Liver (tissue), 9 donors: ENCODE results near the gene TRAIP. TPM values are rescaled to one million over a fixed set of nuclear protein-coding genes. Genes with fewer than 3 reads are reported as not detected.

Source experiments
- DNase-seq: peaks from one replicate; pipeline ENCODE4 v3.0.0-alpha.2; 2017; ENCODE audit warnings: low spot score
- H3K27ac ChIP-seq, 2 donors: one replicate each; pipeline ENCODE4 v1.7.0; 2013; ENCODE audit warnings: inconsistent platforms in 2 of 2, low read length in 2 of 2, control low read depth in 1 of 2, low read depth in 1 of 2, mild to moderate bottlenecking in 1 of 2
- H3K27me3 ChIP-seq, 4 donors: one replicate each; pipeline versions ENCODE4 v1.6.1 to v1.7.0; 2013; ENCODE audit warnings: low read length in 3 of 4, inconsistent platforms in 1 of 4, mild to moderate bottlenecking in 1 of 4, moderate library complexity in 1 of 4; ENCODE audit not compliant: control insufficient read depth in 4 of 4, insufficient read depth in 4 of 4
- H3K36me3 ChIP-seq, 4 donors: one replicate each; pipeline versions ENCODE4 v1.6.1 to v1.7.0; 2013; ENCODE audit warnings: low read length in 3 of 4, mild to moderate bottlenecking in 3 of 4, low read depth in 1 of 4, moderate library complexity in 1 of 4; ENCODE audit not compliant: control insufficient read depth in 4 of 4, insufficient read depth in 3 of 4
- H3K4me1 ChIP-seq, 4 donors: one replicate each; pipeline versions ENCODE4 v1.6.1 to v1.7.0; 2013; ENCODE audit warnings: low read length in 3 of 4, mild to moderate bottlenecking in 3 of 4, moderate library complexity in 1 of 4; ENCODE audit not compliant: control insufficient read depth in 4 of 4, insufficient read depth in 4 of 4
- H3K4me3 ChIP-seq, 3 donors: one replicate each; pipeline versions ENCODE4 v1.6.1 to v1.7.0; 2013; ENCODE audit warnings: low read length in 3 of 3, control low read depth in 1 of 3, low read depth in 1 of 3, mild to moderate bottlenecking in 1 of 3
- H3K9ac ChIP-seq, 2 donors: one replicate each; pipeline ENCODE4 v1.7.0; 2013; ENCODE audit warnings: low read length in 2 of 2, mild to moderate bottlenecking in 2 of 2, moderate library complexity in 2 of 2, control low read depth in 1 of 2, low read depth in 1 of 2
- H3K9me3 ChIP-seq, 4 donors: one replicate each; pipeline versions ENCODE4 v1.6.1 to v1.7.0; 2013; ENCODE audit warnings: low read length in 3 of 4; ENCODE audit not compliant: control insufficient read depth in 4 of 4
- EGR1 ChIP-seq, 2 donors: IDR thresholded peaks; 2 replicates each; pipeline ENCODE4 v1.6.1; 2016 to 2018; ENCODE audit warnings: antibody characterized with exemption in 2 of 2, low read depth in 2 of 2
- FOXA1 ChIP-seq: IDR thresholded peaks from 2 replicates; pipeline ENCODE4 v1.6.1; 2016; ENCODE audit warnings: antibody characterized with exemption
- FOXA2 ChIP-seq: IDR thresholded peaks from 2 replicates; pipeline ENCODE4 v1.6.1; 2016; ENCODE audit warnings: antibody characterized with exemption
- HNF4G ChIP-seq: IDR thresholded peaks from 2 replicates; pipeline ENCODE4 v1.6.1; 2016; ENCODE audit warnings: antibody characterized with exemption
- JUND ChIP-seq, 2 donors: IDR thresholded peaks; 2 replicates each; pipeline ENCODE4 v1.6.1; 2016; ENCODE audit warnings: antibody characterized with exemption in 2 of 2
- NR2F2 ChIP-seq: IDR thresholded peaks from 2 replicates; pipeline ENCODE4 v1.6.1; 2016; ENCODE audit warnings: antibody characterized with exemption
- RAD21 ChIP-seq, 2 donors: IDR thresholded peaks; 2 replicates each; pipeline ENCODE4 v1.6.1; 2016; ENCODE audit warnings: antibody characterized with exemption in 2 of 2, mild to moderate bottlenecking in 2 of 2
- RXRA ChIP-seq, 2 donors: IDR thresholded peaks; 2 replicates each; pipeline ENCODE4 v1.6.1; 2017 to 2018; ENCODE audit warnings: antibody characterized with exemption in 2 of 2, mild to moderate bottlenecking in 1 of 2
- SP1 ChIP-seq: IDR thresholded peaks from 2 replicates; pipeline ENCODE4 v1.6.1; 2018; ENCODE audit warnings: antibody characterized with exemption, mild to moderate bottlenecking
- TAF1 ChIP-seq: conservative IDR thresholded peaks from 2 replicates; pipeline ENCODE4 v1.6.1; 2016; ENCODE audit warnings: antibody characterized with exemption, mild to moderate bottlenecking
- YY1 ChIP-seq: IDR thresholded peaks from 2 replicates; pipeline ENCODE4 v1.6.1; 2016; ENCODE audit warnings: antibody characterized with exemption, mild to moderate bottlenecking
- WGBS: extraction: QIAGEN DNeasy Blood & Tissue Kit; methylation state at CpG from one replicate; pipeline ENCODE4 v1.1.7; 2013; 5-methylcytosine and 5-hydroxymethylcytosine counted together
- polyA plus RNA-seq, 2 donors: library from polyadenylated mRNA; stranded (reverse) in 1 of 2; unstranded in 1 of 2; fragments of 200-250 nt in 1 of 2; fragments of >200 nt in 1 of 2; fragmentation: Nextera tagmentation in 1 of 2; extraction: Ambion mirVana in 1 of 2; gene quantifications; one replicate each; pipeline versions ENCODE4 v1.2.1 to v1.2.3, GENCODE V29; 2013 to 2015
- total RNA-seq, 2 donors: library from RNA; depleted of rRNA; stranded (reverse); fragments of >200 nt; gene quantifications; one replicate each; pipeline ENCODE4 v1.2.3, GENCODE V29; 2014
- TF ChIP-seq, protein P1 (sequence below): IDR thresholded peaks from 2 replicates; pipeline ENCODE4 v1.6.1; 2016; ENCODE audit warnings: antibody characterized with exemption, mild to moderate bottlenecking
- TF ChIP-seq, protein P2 (sequence below): IDR thresholded peaks from 2 replicates; pipeline ENCODE4 v1.6.1; 2016; ENCODE audit warnings: antibody characterized with exemption
- TF ChIP-seq, protein P3 (sequence below): fragments of 150-350 bp; IDR thresholded peaks from 2 replicates; pipeline ENCODE4 v1.5.1; 2017; ENCODE audit warnings: improper control_type of control experiment, low read depth, low read length; ENCODE audit not compliant: missing input control
- TF ChIP-seq, protein P4 (sequence below): IDR thresholded peaks from 2 replicates; pipeline ENCODE4 v1.6.1; 2016; ENCODE audit warnings: antibody characterized with exemption
- donor health status: healthy.
- donor health status: healthy.
- donor health status: healthy.
- donor health status: healthy.
- donor health status: healthy.

Gene TRAIP
- total and polyA plus RNA-seq, 4 donors, result 0.42 to 7.9 (median 0.64) TPM

DNA sequence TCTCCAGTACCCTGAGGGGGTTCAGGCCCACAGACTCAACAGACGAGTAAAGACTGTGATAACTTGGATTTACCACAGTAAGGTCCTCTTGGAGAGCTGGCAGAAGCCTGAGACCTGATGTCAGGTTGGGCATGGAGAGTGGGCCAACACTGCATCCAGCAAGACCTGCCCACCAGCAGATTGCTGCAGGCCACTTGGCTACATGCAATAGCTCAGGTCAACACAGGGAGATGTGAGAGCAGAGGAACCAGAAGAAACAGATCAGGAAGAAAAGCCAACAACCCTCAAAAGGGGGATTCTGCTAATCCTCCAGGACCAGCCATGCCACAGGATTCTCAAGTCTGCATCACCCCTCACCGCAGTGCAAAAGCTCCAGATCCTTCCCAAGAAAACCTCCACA, 68.3 kb downstream of the TRAIP start:
- WGBS, result 99% methylated on average over 2 of the region's 2 CpGs
- no peak for DNase-seq
- Histone ChIP-seq H3K27ac (no peak overlapping the region), H3K4me3 (no peak overlapping the region), H3K4me1 (peaks cover 0 to 16% (median 9%) of the 10 kb centered on the region in 4 donors), H3K27me3 (no peaks in the 10 kb centered on the region), H3K9ac (no peak overlapping the region), H3K9me3 (no peaks in the 10 kb centered on the region), H3K36me3 (peaks cover 0 to 2% (median 0%) of the 10 kb centered on the region in 4 donors)
- TF ChIP-seq, protein P1, sequence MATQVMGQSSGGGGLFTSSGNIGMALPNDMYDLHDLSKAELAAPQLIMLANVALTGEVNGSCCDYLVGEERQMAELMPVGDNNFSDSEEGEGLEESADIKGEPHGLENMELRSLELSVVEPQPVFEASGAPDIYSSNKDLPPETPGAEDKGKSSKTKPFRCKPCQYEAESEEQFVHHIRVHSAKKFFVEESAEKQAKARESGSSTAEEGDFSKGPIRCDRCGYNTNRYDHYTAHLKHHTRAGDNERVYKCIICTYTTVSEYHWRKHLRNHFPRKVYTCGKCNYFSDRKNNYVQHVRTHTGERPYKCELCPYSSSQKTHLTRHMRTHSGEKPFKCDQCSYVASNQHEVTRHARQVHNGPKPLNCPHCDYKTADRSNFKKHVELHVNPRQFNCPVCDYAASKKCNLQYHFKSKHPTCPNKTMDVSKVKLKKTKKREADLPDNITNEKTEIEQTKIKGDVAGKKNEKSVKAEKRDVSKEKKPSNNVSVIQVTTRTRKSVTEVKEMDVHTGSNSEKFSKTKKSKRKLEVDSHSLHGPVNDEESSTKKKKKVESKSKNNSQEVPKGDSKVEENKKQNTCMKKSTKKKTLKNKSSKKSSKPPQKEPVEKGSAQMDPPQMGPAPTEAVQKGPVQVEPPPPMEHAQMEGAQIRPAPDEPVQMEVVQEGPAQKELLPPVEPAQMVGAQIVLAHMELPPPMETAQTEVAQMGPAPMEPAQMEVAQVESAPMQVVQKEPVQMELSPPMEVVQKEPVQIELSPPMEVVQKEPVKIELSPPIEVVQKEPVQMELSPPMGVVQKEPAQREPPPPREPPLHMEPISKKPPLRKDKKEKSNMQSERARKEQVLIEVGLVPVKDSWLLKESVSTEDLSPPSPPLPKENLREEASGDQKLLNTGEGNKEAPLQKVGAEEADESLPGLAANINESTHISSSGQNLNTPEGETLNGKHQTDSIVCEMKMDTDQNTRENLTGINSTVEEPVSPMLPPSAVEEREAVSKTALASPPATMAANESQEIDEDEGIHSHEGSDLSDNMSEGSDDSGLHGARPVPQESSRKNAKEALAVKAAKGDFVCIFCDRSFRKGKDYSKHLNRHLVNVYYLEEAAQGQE, result no peak
- TF ChIP-seq EGR1 (IDR thresholded peaks at IDR 0.05; ENCODE audit: low read depth in 2 of 2) (no peak), TAF1 (no peak), YY1 (no peak), SP1 (no peak), RAD21 (IDR thresholded peaks at IDR 0.05) (no peak)
- TF ChIP-seq, protein P2, sequence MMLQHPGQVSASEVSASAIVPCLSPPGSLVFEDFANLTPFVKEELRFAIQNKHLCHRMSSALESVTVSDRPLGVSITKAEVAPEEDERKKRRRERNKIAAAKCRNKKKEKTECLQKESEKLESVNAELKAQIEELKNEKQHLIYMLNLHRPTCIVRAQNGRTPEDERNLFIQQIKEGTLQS, result no peak
- TF ChIP-seq, protein P3, sequence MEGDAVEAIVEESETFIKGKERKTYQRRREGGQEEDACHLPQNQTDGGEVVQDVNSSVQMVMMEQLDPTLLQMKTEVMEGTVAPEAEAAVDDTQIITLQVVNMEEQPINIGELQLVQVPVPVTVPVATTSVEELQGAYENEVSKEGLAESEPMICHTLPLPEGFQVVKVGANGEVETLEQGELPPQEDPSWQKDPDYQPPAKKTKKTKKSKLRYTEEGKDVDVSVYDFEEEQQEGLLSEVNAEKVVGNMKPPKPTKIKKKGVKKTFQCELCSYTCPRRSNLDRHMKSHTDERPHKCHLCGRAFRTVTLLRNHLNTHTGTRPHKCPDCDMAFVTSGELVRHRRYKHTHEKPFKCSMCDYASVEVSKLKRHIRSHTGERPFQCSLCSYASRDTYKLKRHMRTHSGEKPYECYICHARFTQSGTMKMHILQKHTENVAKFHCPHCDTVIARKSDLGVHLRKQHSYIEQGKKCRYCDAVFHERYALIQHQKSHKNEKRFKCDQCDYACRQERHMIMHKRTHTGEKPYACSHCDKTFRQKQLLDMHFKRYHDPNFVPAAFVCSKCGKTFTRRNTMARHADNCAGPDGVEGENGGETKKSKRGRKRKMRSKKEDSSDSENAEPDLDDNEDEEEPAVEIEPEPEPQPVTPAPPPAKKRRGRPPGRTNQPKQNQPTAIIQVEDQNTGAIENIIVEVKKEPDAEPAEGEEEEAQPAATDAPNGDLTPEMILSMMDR, result no peak

DNA sequence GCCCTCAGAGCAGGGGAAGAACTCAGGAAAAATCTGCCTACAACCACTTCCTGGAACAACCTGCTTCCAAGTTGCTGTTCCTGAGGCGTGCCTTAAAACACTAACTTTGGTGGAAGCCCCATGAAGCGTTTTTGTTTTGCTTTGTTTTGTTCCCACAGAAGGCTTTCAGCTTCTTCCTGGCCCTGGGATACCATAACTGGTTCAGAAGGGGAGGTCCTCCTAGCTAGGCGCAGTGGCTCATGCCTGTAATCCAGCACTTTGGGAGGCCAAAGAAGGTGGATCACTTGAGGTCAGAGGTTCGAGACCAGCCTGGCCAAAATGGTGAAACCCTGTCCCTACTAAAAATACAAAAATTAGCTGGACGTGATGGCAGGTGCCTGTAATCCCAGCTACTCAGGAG, 68.8 kb downstream of the TRAIP start:
- H3K9me3 ChIP-seq, result no peaks in the 10 kb centered on the region
- H3K4me1 ChIP-seq, result peaks cover 0 to 16% (median 9%) of the 10 kb centered on the region in 4 donors
- no peak overlapping the region for H3K27ac ChIP-seq
- no peak overlapping the region for H3K4me3 ChIP-seq
- H3K36me3 ChIP-seq, result peaks cover 0 to 2% (median 0%) of the 10 kb centered on the region in 4 donors
- TF ChIP-seq FOXA2, result no peak
- H3K9ac ChIP-seq, result no peak overlapping the region
- no peaks in the 10 kb centered on the region for H3K27me3 ChIP-seq
- no peak for DNase-seq
- WGBS, result 90% methylated on average over 5 of the region's 5 CpGs

DNA sequence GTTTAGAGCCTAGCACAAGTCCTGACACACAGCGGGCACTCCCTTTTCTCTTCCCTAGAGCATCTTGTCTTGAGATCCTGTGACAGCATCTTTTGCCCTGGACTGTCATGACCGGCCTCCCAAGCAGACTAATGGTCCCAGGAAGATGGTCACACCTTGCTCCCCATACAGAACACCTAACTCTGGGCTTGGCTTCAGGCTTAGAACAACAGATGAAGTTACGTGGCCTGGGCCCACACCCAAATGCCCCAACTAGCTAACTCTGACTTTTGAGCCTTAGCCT, 69.2 kb downstream of the TRAIP start:
- peaks cover 0 to 3% (median under 1%) of the 10 kb centered on the region in 4 donors for H3K36me3 ChIP-seq
- no peaks in the 10 kb centered on the region for H3K9me3 ChIP-seq
- peak overlapping the region; percentile 72 to 92 for H3K27ac ChIP-seq
- peak overlapping the region; percentile 64 to 95 for H3K9ac ChIP-seq
- no peaks in the 10 kb centered on the region for H3K27me3 ChIP-seq
- no peak overlapping the region for H3K4me3 ChIP-seq
- peaks cover 0 to 16% (median 9%) of the 10 kb centered on the region in 4 donors for H3K4me1 ChIP-seq
- WGBS, result 79% methylated on average over 3 of the region's 3 CpGs
- peak; percentile 56 for DNase-seq
- TF ChIP-seq FOXA1 (no peak), EGR1 (IDR thresholded peaks at IDR 0.05; ENCODE audit: low read depth in 2 of 2) (no peak), TAF1 (no peak), YY1 (no peak), FOXA2 (no peak), HNF4G (no peak), JUND (IDR thresholded peaks at IDR 0.05) (no peak), RXRA (IDR thresholded peaks at IDR 0.05) (no peak), RAD21 (IDR thresholded peaks at IDR 0.05) (no peak), NR2F2 (no peak)
- TF ChIP-seq, protein P3, result no peak
- TF ChIP-seq, protein P4, sequence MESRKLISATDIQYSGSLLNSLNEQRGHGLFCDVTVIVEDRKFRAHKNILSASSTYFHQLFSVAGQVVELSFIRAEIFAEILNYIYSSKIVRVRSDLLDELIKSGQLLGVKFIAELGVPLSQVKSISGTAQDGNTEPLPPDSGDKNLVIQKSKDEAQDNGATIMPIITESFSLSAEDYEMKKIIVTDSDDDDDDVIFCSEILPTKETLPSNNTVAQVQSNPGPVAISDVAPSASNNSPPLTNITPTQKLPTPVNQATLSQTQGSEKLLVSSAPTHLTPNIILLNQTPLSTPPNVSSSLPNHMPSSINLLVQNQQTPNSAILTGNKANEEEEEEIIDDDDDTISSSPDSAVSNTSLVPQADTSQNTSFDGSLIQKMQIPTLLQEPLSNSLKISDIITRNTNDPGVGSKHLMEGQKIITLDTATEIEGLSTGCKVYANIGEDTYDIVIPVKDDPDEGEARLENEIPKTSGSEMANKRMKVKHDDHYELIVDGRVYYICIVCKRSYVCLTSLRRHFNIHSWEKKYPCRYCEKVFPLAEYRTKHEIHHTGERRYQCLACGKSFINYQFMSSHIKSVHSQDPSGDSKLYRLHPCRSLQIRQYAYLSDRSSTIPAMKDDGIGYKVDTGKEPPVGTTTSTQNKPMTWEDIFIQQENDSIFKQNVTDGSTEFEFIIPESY, result no peak
- TF ChIP-seq, protein P2, result no peak
